ENCODE data around the gene AMIGO2.
"Not testable (repeated sequence)": the region's sequence is repeated elsewhere in the genome, so short reads cannot be mapped to it uniquely, and the experiment has no call there.

DNA sequence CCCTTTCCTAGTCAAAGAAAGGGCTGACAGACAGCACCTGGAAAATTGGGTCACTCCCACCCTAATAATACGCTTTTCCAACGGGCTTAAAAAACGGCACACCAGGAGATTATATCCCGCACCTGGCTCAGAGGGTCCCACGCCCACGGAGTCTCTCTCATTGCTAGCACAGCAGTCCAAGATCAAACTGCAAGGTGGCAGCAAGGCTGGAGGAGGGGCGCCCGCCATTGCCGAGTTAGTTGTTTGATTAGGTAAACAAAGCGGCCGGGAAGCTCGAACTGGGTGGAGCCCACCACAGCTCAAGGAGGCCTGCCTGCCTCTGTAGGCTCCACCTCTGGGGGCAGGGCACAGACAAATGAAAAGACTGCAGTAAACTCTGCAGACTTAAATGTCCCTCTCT, 22.8 kb downstream of the AMIGO2 start:
- TF ChIP-seq POU2F2, POLR2A, POLR2AphosphoS5 (IDR thresholded peaks at IDR 0.05; ENCODE audit: low read depth, low read length): not testable (repeated sequence)
